Adrenal gland (tissue), 12 donors: Measurements from ENCODE around the gene ANKRD55. TPM values are rescaled to one million over a fixed set of nuclear protein-coding genes. Genes with fewer than 3 reads are reported as not detected.
"Not testable (repeated sequence)": the region's sequence is repeated elsewhere in the genome, so short reads cannot be mapped to it uniquely, and the experiment has no call there.

ENCODE experiments used
- DNase-seq, 7 donors: peaks; one replicate each; pipeline ENCODE4 v3.0.0-alpha.2; 2019 to 2020
- H3K27ac ChIP-seq, 5 donors: fragments of 200-600 bp; sonication (generic) in 4 of 5; 1 replicate in 3 of 5; 2 replicates in 2 of 5; pipeline versions ENCODE4 v1.5.1 to v1.8.0; 2016 to 2020; ENCODE audit warnings: mild to moderate bottlenecking in 1 of 5
- H3K27me3 ChIP-seq: fragments of 200-600 bp; 2 replicates; pipeline ENCODE4 v1.8.0; 2021
- H3K36me3 ChIP-seq, 2 donors: fragments of 200-600 bp; replicated peaks in 1 of 2; 1 replicate in 1 of 2; 2 replicates in 1 of 2; pipeline versions ENCODE4 v1.5.1 to v1.8.0; 2018 to 2022
- H3K4me1 ChIP-seq, 2 donors: fragments of 200-600 bp; replicated peaks in 1 of 2; 1 replicate in 1 of 2; 2 replicates in 1 of 2; pipeline versions ENCODE4 v1.5.1 to v1.8.0; 2018 to 2021
- H3K4me3 ChIP-seq, 4 donors: fragments of 200-600 bp; sonication (generic) in 3 of 4; one replicate each; pipeline ENCODE4 v1.5.1; 2016 to 2018
- H3K9me3 ChIP-seq, 3 donors: fragments of 200-600 bp; sonication (generic) in 1 of 3; replicated peaks in 1 of 3; 1 replicate in 2 of 3; 2 replicates in 1 of 3; pipeline versions ENCODE4 v1.5.1 to v1.8.0; 2016 to 2021
- CTCF ChIP-seq, 6 experiments: fragments of 450-650 bp in 4 of 6; fragments of 200-600 bp in 2 of 6; sonication (generic) in 1 of 6; IDR thresholded peaks; 1 replicate in 5 of 6; 2 replicates in 1 of 6; pipeline versions ENCODE4 v1.5.1 to v1.8.0; 2016 to 2021; ENCODE audit warnings: antibody characterized with exemption in 6 of 6, mild to moderate bottlenecking in 2 of 6, moderate library complexity in 1 of 6
- POLR2A ChIP-seq, 2 donors: fragments of 450-650 bp; IDR thresholded peaks; one replicate each; pipeline ENCODE4 v1.6.1; 2017; ENCODE audit warnings: antibody characterized with exemption in 2 of 2, mild to moderate bottlenecking in 2 of 2, moderate library complexity in 1 of 2
- WGBS, 4 donors: extraction: QIAGEN DNeasy Blood & Tissue Kit in 2 of 4; methylation state at CpG; one replicate each; pipeline versions ENCODE4 v1.1.5 to v1.1.7; 2013 to 2017; 5-methylcytosine and 5-hydroxymethylcytosine counted together
- intact Hi-C, 2 donors: fragments of 100-400 bp; cut with DNase I; formaldehyde crosslinking; loops; one replicate each; pipeline versions ENCODE4 v1.14.1 to v1.15.0; 2022 to 2023
- polyA plus RNA-seq, 3 donors: library from polyadenylated mRNA; stranded (reverse); fragments of 200-250 nt in 2 of 3; fragments of 350-450 nt in 1 of 3; fragmentation: Illumina TruSeq in 1 of 3; extraction: RNeasy Lipid Tissue Mini Kit (QIAGEN cat#74804) in 1 of 3; gene quantifications; one replicate each; pipeline ENCODE4 v1.2.3, GENCODE V29; 2013 to 2014
- total RNA-seq, 9 donors: library from RNA; depleted of rRNA in 4 of 9; stranded (reverse); fragments of >200 nt in 4 of 9; fragments of 120-200 nt in 1 of 9; fragmentation: NEBNext Ultra II Directional in 1 of 9; extraction: Animal tissue kit (Norgen Biotek cat#: 25700) in 1 of 9; gene quantifications; one replicate each; pipeline versions ENCODE4 v1.1.0 to v1.2.4, GENCODE V29; 2013 to 2023
- donor health status: healthy with polysubstance abuse.
- donor health status: Bipolar disorder and iron deficiency.
- donor health status: DM: yes; HTN: yes; CAD: no.
- donor health status: DM: no; HTN: no; CAD: no.
- donor health status: DM: no; HTN: no; CAD: no.
- donor health status: DM: yes; HTN: yes; CAD: no.

Gene ANKRD55
- total and polyA plus RNA-seq, 12 donors, result 0.03 to 0.81 (median 0.29) TPM; not detected in 4

GRCh38 chr5:56083286-56083854 is 149.8 kb downstream of the ANKRD55 start:
- Histone ChIP-seq H3K4me3 (no peak overlapping the region), H3K36me3 (no peaks in the 10 kb centered on the region), H3K9me3 (no peaks in the 10 kb centered on the region), H3K27ac (no peak overlapping the region), H3K27me3 (no peaks in the 10 kb centered on the region), H3K4me1 (peaks cover 13 to 28% of the 10 kb centered on the region in 2 donors)
- TF ChIP-seq CTCF (IDR thresholded peaks at IDR 0.05), result no peak
- no peak for TF ChIP-seq POLR2A (IDR thresholded peaks at IDR 0.05)
- DNase-seq, result no peak
- intact Hi-C loops, result no loop called here
- WGBS, 4 donors, result 93 to 99% (median 96%) methylated on average over 20 of the region's 20 CpGs

GRCh38 chr5:56081053-56081642 is 152.0 kb downstream of the ANKRD55 start:
- intact Hi-C loops, H3K36me3 ChIP-seq, H3K9me3 ChIP-seq, H3K4me3 ChIP-seq, H3K27me3 ChIP-seq: not testable (repeated sequence)
- Histone ChIP-seq H3K27ac (peak overlapping the region in 2 of 5 donors; percentile 27 to 36), H3K4me1 (peaks cover 13 to 26% of the 10 kb centered on the region in 2 donors)
- DNase-seq, result peak in 1 of 7 donors; percentile 46

GRCh38 chr5:56080375-56081052 is 152.6 kb downstream of the ANKRD55 start:
- H3K4me1 ChIP-seq, result peaks cover 13 to 27% of the 10 kb centered on the region in 2 donors
- no peak for TF ChIP-seq POLR2A (IDR thresholded peaks at IDR 0.05)
- TF ChIP-seq CTCF (IDR thresholded peaks at IDR 0.05), result no peak
- H3K4me3 ChIP-seq, result no peak overlapping the region
- no peak for DNase-seq
- no peaks in the 10 kb centered on the region for H3K27me3 ChIP-seq
- no peaks in the 10 kb centered on the region for H3K36me3 ChIP-seq
- H3K9me3 ChIP-seq, result no peaks in the 10 kb centered on the region
- H3K27ac ChIP-seq, result peak overlapping the region in 1 of 5 donors; percentile 2
- intact Hi-C loops, result no loop called here
- 60 to 86% (median 85%) methylated on average over 2 of the region's 2 CpGs for WGBS, 4 donors

GRCh38 chr5:56079157-56079500 is 154.0 kb downstream of the ANKRD55 start:
- Histone ChIP-seq H3K27ac (peak overlapping the region in 1 of 5 donors; percentile 12), H3K4me1 (peaks cover 0 to 20% of the 10 kb centered on the region in 2 donors)
- intact Hi-C loops, result loop anchor here (10.0 kb wide), 3 partner anchors 64 to 126 kb away; no protein-coding TSS in a partner anchor
- not testable (repeated sequence) for H3K4me3 ChIP-seq, H3K9me3 ChIP-seq, H3K36me3 ChIP-seq, H3K27me3 ChIP-seq, DNase-seq
- whole genome bisulfite sequencing, 4 donors, result 87 to 93% (median 92%) methylated on average over 5 of the region's 5 CpGs

- TF ChIP-seq POLR2A (IDR thresholded peaks at IDR 0.05) (no peak), CTCF (IDR thresholded peaks at IDR 0.05) (no peak)
- H3K4me1 ChIP-seq, result peaks cover 0 to 20% of the 10 kb centered on the region in 2 donors
- H3K27me3 ChIP-seq, result no peaks in the 10 kb centered on the region
- no peaks in the 10 kb centered on the region for H3K9me3 ChIP-seq
- peak in 3 of 7 donors; percentile 28 to 67 (median 39) for DNase-seq
- H3K36me3 ChIP-seq, result no peaks in the 10 kb centered on the region
- no peak overlapping the region for H3K4me3 ChIP-seq
- H3K27ac ChIP-seq, result peak overlapping the region in 1 of 5 donors; percentile 12
- 74 to 82% (median 76%) methylated on average over 6 of the region's 6 CpGs for WGBS, 4 donors
- intact Hi-C loops, result loop anchor here (10.0 kb wide), 3 partner anchors 64 to 126 kb away; no protein-coding TSS in a partner anchor
Measured at GRCh38 chr5:56078278-56079156, 154.6 kb downstream of the ANKRD55 start.
